Fibroblast of the aortic adventitia (primary cell): Measurements from ENCODE around the gene FMN1. TPM values are rescaled to one million over a fixed set of nuclear protein-coding genes. Genes with fewer than 3 reads are reported as not detected.

Experiments
- DNase-seq: peaks from one replicate; pipeline ENCODE4 v3.0.0-alpha.2; 2010; ENCODE audit warnings: low read depth
- H3K4me3 ChIP-seq: 2 replicates; pipeline ENCODE4 v1.5.1; 2011; ENCODE audit warnings: low read depth, mild to moderate bottlenecking, control low read depth, low read length, moderate library complexity
- total RNA-seq: library from RNA; depleted of rRNA; stranded (reverse); fragments of >200 nt; gene quantifications from 2 replicates; pipeline ENCODE4 v1.2.3, GENCODE V29; 2012; ENCODE audit warnings: low replicate concordance
- TF ChIP-seq, protein P1 (sequence below): IDR thresholded peaks from 2 replicates; pipeline ENCODE4 v1.5.1; 2011; ENCODE audit warnings: mild to moderate bottlenecking, low read length, control low read depth, inconsistent platforms; ENCODE audit not compliant: insufficient read depth

Gene FMN1
- total RNA-seq, 1 donor = 1.1 TPM

DNA sequence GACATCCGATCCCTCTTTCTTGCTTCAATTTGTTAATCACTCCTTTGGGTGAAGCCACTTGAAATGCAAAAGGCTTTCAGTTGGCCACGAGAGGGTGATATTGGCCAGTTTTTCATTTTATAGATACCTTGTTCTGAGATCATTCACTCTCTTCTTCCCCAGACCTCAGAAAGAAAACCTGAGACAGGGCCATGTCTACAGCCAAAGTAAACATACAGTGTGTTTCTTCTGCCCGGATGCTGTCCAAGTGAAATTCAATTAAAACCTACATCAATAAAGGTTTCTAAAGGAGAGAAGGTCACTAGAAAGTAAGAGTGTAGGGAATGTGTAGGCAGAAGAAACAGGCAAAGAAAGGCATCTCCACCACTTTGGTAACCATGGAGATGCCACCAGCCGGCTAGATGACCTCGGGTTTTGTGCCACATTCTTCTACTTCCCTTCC lies 39.5 kb upstream of the FMN1 start:
- no peak overlapping the region for H3K4me3 ChIP-seq
- DNase-seq = peak; percentile 58

DNA sequence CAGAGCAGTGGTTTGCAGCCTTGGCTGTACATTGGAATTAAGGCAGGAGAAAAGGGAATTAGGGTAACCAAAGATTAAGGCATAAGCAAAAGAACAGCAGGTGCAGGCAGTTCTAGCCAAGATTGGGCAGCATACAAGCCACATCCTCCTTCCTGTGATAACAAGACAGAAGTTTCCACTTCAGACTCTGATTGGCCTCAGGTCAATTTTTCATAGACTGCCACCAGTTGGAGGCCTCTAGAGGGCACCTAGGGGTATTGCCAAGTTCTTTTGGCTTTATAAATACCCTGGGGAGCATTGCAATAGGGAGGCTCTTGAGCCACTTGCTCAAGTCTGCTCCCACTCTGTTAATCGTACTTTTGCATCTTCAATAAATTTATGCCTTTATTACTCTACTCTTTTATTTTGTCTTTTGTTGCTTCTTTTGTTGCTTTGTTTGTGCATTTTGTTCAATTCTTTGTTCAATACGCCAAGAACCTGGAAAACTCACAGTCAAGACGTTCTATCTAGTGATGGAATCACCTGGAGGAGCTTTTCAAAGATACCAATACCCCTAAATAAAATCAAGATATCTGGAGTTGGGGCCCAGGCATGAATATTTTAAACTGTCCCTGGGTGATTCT lies 32.2 kb upstream of the FMN1 start:
- H3K4me3 ChIP-seq = no peak overlapping the region
- no peak for DNase-seq
- TF ChIP-seq, protein P1, sequence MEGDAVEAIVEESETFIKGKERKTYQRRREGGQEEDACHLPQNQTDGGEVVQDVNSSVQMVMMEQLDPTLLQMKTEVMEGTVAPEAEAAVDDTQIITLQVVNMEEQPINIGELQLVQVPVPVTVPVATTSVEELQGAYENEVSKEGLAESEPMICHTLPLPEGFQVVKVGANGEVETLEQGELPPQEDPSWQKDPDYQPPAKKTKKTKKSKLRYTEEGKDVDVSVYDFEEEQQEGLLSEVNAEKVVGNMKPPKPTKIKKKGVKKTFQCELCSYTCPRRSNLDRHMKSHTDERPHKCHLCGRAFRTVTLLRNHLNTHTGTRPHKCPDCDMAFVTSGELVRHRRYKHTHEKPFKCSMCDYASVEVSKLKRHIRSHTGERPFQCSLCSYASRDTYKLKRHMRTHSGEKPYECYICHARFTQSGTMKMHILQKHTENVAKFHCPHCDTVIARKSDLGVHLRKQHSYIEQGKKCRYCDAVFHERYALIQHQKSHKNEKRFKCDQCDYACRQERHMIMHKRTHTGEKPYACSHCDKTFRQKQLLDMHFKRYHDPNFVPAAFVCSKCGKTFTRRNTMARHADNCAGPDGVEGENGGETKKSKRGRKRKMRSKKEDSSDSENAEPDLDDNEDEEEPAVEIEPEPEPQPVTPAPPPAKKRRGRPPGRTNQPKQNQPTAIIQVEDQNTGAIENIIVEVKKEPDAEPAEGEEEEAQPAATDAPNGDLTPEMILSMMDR = no peak

More for the DNA sequence above, 39.5 kb upstream of the FMN1 start:
- TF ChIP-seq, protein P1 = peak; percentile 54

DNA sequence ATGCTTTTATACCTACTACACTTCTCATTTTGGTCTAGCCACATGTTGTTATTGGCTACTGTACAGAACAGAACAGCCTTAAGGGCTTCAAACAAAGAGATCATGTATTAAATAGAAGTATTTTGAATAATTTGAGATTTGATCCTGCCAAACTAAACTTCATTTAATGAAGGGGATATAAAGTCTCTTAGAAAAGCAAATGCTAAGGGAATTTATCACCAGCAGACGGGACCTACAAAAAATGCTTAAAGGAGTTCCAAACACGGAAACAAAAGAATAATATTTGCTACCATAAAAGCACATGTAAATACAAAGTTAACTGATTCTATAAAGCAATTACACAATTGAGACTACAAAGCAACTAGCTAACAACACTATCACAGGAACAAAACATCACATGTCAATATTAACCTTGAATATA lies 23.6 kb upstream of the FMN1 start:
- H3K4me3 ChIP-seq = no peak overlapping the region
- TF ChIP-seq, protein P1 = no peak
- no peak for DNase-seq

DNA sequence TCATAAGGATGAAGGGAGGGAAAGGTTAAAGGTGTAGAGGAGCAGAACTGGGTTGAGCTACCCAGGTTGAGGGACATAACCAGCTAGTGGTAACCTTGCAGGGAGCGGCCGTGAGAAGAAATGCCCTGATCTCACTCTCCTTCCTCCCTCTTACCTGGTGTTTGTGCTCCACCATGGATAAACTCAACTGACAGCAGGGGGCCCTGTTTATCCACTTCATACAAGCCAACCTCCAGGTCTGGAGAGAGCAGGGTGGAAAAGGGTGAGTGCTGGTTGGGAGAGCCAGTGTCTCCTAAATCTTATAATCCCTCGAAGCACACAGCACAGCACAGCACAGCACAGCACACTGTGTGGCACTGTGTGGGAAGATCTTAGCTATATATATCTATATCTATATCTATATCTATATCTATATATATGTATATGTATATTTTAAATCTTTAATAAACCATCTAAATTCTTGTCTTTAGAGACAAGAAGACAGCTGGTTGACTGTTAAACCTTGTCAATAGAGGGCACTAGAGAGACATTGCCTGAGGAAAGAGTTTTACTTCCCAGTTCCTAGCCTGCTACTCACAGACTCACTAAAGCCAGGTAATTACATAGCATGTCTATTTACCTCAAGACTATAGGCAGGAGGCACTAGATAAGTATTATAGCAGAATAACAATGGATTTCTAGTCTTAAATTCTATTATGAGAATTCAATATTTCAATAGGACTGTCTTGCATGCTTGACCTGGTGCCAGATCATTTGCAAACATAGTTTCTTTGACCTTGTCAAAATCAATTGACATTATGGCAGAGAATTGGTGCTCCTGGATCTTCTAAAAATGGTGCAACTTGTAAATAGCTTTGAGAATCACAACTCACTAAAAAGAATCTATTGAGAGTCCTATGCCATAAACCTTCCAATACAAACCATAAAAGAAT lies 21.7 kb upstream of the FMN1 start:
- H3K4me3 ChIP-seq = no peak overlapping the region
- TF ChIP-seq, protein P1 = peak; percentile 68
- DNase-seq = peak; percentile 36

DNA sequence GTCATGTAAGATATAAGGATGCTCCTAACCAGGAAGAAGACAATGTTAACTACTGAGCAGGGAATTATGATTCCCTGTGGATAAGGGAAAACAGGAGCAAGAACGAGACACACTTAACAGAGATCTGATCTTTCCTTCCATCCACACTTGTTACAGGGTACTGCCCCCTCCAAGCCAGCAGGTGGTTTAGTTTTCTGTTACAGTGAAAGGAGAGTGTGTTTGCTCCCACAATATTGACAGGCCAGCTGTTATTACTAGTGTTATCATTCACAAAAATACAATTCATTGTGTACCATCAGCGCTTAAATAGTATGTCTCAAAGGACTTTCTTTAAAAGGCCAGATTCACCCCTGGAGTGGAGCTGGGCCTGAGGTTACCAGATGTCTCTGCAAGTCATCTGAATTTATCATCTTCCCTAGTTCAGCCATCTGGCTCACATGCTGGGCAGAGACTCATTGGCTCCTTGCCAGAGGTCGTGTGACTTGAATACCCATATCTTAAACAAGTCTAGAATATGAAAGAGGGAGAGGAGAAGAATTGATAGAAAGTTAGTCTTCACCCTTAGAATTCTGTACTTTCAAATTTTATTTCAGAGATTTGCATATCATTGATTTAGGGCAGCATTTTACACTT lies 16.8 kb upstream of the FMN1 start:
- DNase-seq = no peak
- no peak overlapping the region for H3K4me3 ChIP-seq
- TF ChIP-seq, protein P1 = no peak

DNA sequence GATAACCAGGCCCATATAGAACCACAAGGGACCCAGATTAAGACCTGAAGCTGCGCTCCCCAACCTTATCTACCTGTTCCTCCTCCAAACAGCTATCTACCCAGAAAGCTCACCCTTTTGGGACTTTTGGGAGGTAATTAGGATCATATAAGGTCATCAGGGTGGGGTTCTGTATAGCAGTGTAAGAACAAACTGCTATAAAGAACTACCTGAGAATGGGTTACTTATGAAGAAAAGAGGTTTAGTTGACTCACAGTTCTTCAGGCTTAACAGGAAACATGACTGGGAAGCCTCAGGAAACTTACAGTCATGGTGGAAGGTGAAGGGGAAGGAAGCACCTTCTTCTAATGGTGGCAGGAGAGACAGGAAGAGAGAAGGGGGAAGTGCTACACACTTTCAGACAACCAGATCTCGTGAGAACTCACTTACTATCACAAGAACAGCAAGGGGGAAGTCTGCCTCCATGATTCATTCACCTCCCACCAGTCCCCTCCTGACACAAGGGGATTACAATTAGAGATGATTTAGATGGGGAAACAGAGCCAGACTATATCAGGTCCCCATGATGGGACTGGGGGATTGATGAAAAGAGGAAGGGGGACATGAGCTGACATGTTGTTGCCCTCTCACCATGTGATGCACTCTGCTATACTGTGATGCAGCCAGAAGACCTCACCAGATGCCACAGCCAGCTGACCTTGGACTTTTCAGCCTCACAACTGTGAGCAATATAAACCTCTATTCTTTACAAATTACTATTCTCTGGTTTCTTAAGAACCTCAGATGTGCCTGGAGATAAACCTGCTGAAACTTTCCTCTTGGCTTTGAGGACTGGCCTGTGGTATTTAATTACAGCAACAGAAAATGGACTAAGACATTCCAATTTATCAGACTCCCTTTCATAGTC lies 15.3 kb upstream of the FMN1 start:
- no peak overlapping the region for H3K4me3 ChIP-seq
- TF ChIP-seq, protein P1 = no peak
- no peak for DNase-seq
